Measurements from ENCODE around the gene ZFX. TPM values are rescaled to one million over a fixed set of nuclear protein-coding genes. Genes with fewer than 3 reads are reported as not detected.

Gene ZFX
- total and polyA plus RNA-seq, 10 of the 15 experiments (the other 5 are each of a cell fraction or from before 2014, with no cell fraction given) = 6.8 to 40.9 (median 24.6) TPM

- SMC1A ChIA-PET (ENCODE audit: uncharacterized antibody, unreplicated experiment) = no interaction called here
- H3K4me2 ChIP-seq (ENCODE audit: control insufficient read depth, insufficient read depth) = no peak overlapping the region
- H4K20me1 ChIP-seq (ENCODE audit: control insufficient read depth, insufficient read depth) = no peaks in the 10 kb centered on the region
- RAD21 ChIA-PET (ENCODE audit: unreplicated experiment) = no interaction called here
- H3K36me3 ChIP-seq (ENCODE audit: control insufficient read depth in 2 of 2, insufficient read depth in 2 of 2, low read length in 1 of 2) = peaks cover 0 to 3% of the 10 kb centered on the region in 2 experiments; a peak in 3 of 4 replicates
- CTCF ChIA-PET = no interaction called here
- H3K27me3 ChIP-seq (replicated peaks in 1 of 2; ENCODE audit: control insufficient read depth in 2 of 2, insufficient read depth in 2 of 2, low read length in 1 of 2) = no peaks in the 10 kb centered on the region
- BruUV-seq (replicated peaks) = no TSS peak
- no peaks in the 10 kb centered on the region for H3K4me1 ChIP-seq (ENCODE audit: control insufficient read depth, insufficient read depth, low read length)
- WGBS (ENCODE audit: insufficient coverage, insufficient replicate concordance, low lambda C conversion rate, missing lambda C conversion rate) = 100% methylated on average over 1 of the region's 1 CpG
- intact Hi-C loops (cut with micrococcal nuclease; ENCODE audit: unreplicated experiment) = no loop called here
- H2AFZ ChIP-seq (ENCODE audit: control insufficient read depth, low read depth, low read length) = no peak overlapping the region
- no peak for DNase-seq (ENCODE audit: low read depth, low spot score)
- in situ Hi-C loops (cut with MboI) = no loop called here
- no peak overlapping the region for H3K27ac ChIP-seq (ENCODE audit: control insufficient read depth, insufficient read depth)
- ATAC-seq = no peak; the same call in 2 of the 3 replicates
- no peaks in the 10 kb centered on the region for H3K9me3 ChIP-seq (replicated peaks; ENCODE audit: control insufficient read depth, insufficient read depth, low read length)
- H3K79me2 ChIP-seq (ENCODE audit: control insufficient read depth, insufficient read depth, low read length) = no peaks in the 10 kb centered on the region
- no peak for FAIRE-seq
- no peak for TF ChIP-seq ZZZ3 (IDR thresholded peaks at IDR 0.05; ENCODE audit: control insufficient read depth, insufficient read length, low read depth)
- no peak for TF ChIP-seq ATF2 (IDR thresholded peaks at IDR 0.05; ENCODE audit: low read length)
- no peak for TF ChIP-seq ZNF687 (IDR thresholded peaks at IDR 0.05)
- no peak for TF ChIP-seq TCF7 (IDR thresholded peaks at IDR 0.05; ENCODE audit: borderline replicate concordance)
- TF ChIP-seq BCLAF1 (IDR thresholded peaks at IDR 0.05) = no peak
- TF ChIP-seq ZNF592 (IDR thresholded peaks at IDR 0.05) = no peak
- no peak for TF ChIP-seq CBX3 (IDR thresholded peaks at IDR 0.05; ENCODE audit: borderline replicate concordance, low read depth)
- no peak for TF ChIP-seq CEBPB (IDR thresholded peaks at IDR 0.05; ENCODE audit: borderline replicate concordance in 1 of 2, low read depth in 2 of 2, low read length in 2 of 2)
- TF ChIP-seq RB1 (IDR thresholded peaks at IDR 0.05; ENCODE audit: borderline replicate concordance) = no peak
- TF ChIP-seq KLF5 (IDR thresholded peaks at IDR 0.05; ENCODE audit: partially characterized antibody) = no peak
- no peak for TF ChIP-seq CREB1 (IDR thresholded peaks at IDR 0.05; ENCODE audit: low read depth)
- no peak overlapping the region for H3K4me3 ChIP-seq
- H3K9ac ChIP-seq (ENCODE audit: control insufficient read depth, insufficient read depth, low read length) = no peak overlapping the region
- POLR2A ChIA-PET = no interaction called here
Observed at GRCh38 chrX:24216827-24217226, 67.3 kb downstream of the ZFX start.
